Stimulated activated naive CD8-positive, alpha-beta T cell treated with anti-CD3 and anti-CD28 coated beads, Interleukin-15, Interleukin-2, amounts not matched to agents 100 ng/mL and 50 ng/mL, for 24 hours (primary cell): ENCODE results near the gene CALB2.

Experiments used
- H3K27ac Mint-ChIP-seq: one replicate; pipeline ENCODE4 v1.8.0; 2021; ENCODE audit warnings: mild to moderate bottlenecking, mixed read lengths
- H3K27me3 Mint-ChIP-seq: one replicate; pipeline ENCODE4 v1.8.0; 2021; ENCODE audit warnings: mixed read lengths
- H3K36me3 Mint-ChIP-seq: one replicate; pipeline ENCODE4 v1.8.0; 2021; ENCODE audit warnings: low read depth, mixed read lengths
- H3K4me1 Mint-ChIP-seq: one replicate; pipeline ENCODE4 v1.8.0; 2021; ENCODE audit warnings: low read depth, mixed read lengths
- H3K4me3 Mint-ChIP-seq: one replicate; pipeline ENCODE4 v1.8.0; 2021; ENCODE audit warnings: mild to moderate bottlenecking, mixed read lengths
- H3K9me3 Mint-ChIP-seq: one replicate; pipeline ENCODE4 v1.8.0; 2021; ENCODE audit warnings: mixed read lengths

The CALB2 gene

GRCh38 chr16:71423865-71424264, 65.3 kb downstream of the CALB2 start:
- Mint-ChIP-seq H3K27ac (no peak overlapping the region), H3K4me1 (peaks cover 6% of the 10 kb centered on the region), H3K27me3 (peaks cover 48% of the 10 kb centered on the region), H3K9me3 (no peaks in the 10 kb centered on the region), H3K4me3 (no peak overlapping the region), H3K36me3 (no peaks in the 10 kb centered on the region)

- H3K27ac Mint-ChIP-seq: no peak overlapping the region
- peaks cover 52% of the 10 kb centered on the region for H3K27me3 Mint-ChIP-seq
- no peaks in the 10 kb centered on the region for H3K36me3 Mint-ChIP-seq
- H3K9me3 Mint-ChIP-seq: no peaks in the 10 kb centered on the region
- H3K4me3 Mint-ChIP-seq: no peak overlapping the region
- H3K4me1 Mint-ChIP-seq: peaks cover 6% of the 10 kb centered on the region
Observed at GRCh38 chr16:71424626-71425025, 66.1 kb downstream of the CALB2 start.

- H3K4me3 Mint-ChIP-seq: no peak overlapping the region
- H3K27ac Mint-ChIP-seq: no peak overlapping the region
- H3K36me3 Mint-ChIP-seq: no peaks in the 10 kb centered on the region
- peaks cover 6% of the 10 kb centered on the region for H3K4me1 Mint-ChIP-seq
- peaks cover 54% of the 10 kb centered on the region for H3K27me3 Mint-ChIP-seq
- no peaks in the 10 kb centered on the region for H3K9me3 Mint-ChIP-seq
Observed at GRCh38 chr16:71425746-71426068, 67.2 kb downstream of the CALB2 start.

- peaks cover 6% of the 10 kb centered on the region for H3K4me1 Mint-ChIP-seq
- H3K27me3 Mint-ChIP-seq: peaks cover 56% of the 10 kb centered on the region
- no peaks in the 10 kb centered on the region for H3K36me3 Mint-ChIP-seq
- H3K27ac Mint-ChIP-seq: peak overlapping the region; percentile 52
- peak overlapping the region; percentile 41 for H3K4me3 Mint-ChIP-seq
- H3K9me3 Mint-ChIP-seq: no peaks in the 10 kb centered on the region
Observed at GRCh38 chr16:71426069-71426879, 67.8 kb downstream of the CALB2 start.

DNA sequence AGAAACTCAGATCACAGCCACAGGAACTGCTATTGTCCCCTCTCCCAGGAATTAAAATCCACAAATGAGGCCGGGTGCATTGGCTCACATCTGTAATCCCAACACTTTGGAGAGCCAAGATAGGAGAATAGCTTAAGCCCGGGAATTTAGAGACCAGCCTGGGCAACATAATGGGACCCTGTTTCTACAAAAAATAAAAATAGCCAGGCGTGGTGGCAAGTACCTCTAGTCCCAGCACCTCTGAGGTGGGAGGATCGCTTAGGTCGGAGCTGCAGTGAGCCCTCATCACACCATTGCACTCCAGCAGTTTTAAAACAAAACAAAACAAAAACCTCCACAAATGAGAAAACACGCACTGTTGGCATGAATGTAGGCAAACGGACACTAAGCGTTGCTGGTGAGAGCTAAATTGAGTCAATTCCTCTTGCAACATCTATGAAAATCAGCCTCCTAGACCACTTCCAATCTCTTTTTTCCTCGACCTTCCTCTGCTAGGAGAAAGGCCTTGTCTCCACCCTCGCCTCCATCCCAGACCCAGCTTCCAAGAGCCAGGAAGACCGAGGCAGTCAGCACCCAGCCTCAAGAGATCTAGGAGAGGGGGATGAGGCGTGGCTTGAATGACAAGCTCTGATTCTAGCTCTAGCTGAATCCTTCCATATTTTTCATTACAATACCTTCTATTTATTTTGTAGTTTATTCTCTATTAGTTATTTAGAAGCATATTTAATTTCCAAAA, 68.5 kb downstream of the CALB2 start:
- Mint-ChIP-seq H3K27me3 (peaks cover 56% of the 10 kb centered on the region), H3K4me1 (peaks cover 6% of the 10 kb centered on the region), H3K36me3 (no peaks in the 10 kb centered on the region), H3K27ac (no peak overlapping the region), H3K9me3 (no peaks in the 10 kb centered on the region), H3K4me3 (no peak overlapping the region)

DNA sequence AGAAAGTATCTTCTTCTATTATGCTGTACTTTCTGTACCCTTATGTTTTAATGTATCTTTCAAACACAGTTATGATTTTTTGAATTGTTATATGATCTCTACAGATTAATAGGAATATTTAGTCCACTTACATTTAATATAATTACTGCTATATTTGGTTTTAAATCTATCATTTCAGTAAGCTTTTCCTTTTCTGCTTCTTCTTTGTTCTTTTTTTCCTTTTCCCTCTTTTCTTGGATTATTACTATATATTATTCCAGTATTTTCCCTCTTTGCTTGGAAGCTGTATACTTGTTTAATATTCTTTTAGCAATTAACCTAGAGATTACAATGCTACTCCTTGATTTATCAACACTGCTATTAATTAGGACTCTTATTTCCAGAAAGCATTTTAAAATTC, 69.9 kb downstream of the CALB2 start:
- Mint-ChIP-seq H3K27me3 (peaks cover 49% of the 10 kb centered on the region), H3K4me1 (peaks cover 6% of the 10 kb centered on the region)

DNA sequence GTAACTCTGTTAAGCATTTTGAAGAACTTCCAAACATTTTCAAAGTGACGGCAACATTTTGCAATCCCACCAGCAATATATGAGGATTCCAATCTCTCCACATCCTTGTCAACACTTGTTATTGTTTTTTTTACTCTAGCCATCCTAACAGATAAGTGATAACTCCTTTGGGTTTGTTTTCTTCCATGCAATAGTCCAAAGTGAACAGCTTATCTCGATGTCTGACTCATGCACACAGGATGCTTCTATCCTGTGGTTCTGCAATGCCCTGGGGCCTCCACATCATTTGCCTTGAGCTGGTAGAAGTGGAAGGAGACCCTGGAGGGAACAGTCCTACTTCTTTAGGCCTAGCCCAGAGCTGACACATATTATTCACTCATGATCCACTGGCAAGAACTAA, 70.4 kb downstream of the CALB2 start:
- Mint-ChIP-seq H3K9me3 (no peaks in the 10 kb centered on the region), H3K4me1 (peaks cover 6% of the 10 kb centered on the region), H3K36me3 (no peaks in the 10 kb centered on the region), H3K4me3 (no peak overlapping the region), H3K27ac (no peak overlapping the region), H3K27me3 (peaks cover 48% of the 10 kb centered on the region)

More for the DNA sequence above, 69.9 kb downstream of the CALB2 start:
- H3K4me3 Mint-ChIP-seq: no peak overlapping the region
- H3K36me3 Mint-ChIP-seq: no peaks in the 10 kb centered on the region
- no peaks in the 10 kb centered on the region for H3K9me3 Mint-ChIP-seq
- no peak overlapping the region for H3K27ac Mint-ChIP-seq

GRCh38 chr16:71429581-71429980, 71.1 kb downstream of the CALB2 start:
- no peak overlapping the region for H3K4me3 Mint-ChIP-seq
- no peaks in the 10 kb centered on the region for H3K9me3 Mint-ChIP-seq
- peaks cover 6% of the 10 kb centered on the region for H3K4me1 Mint-ChIP-seq
- H3K27me3 Mint-ChIP-seq: peaks cover 43% of the 10 kb centered on the region
- H3K36me3 Mint-ChIP-seq: no peaks in the 10 kb centered on the region
- H3K27ac Mint-ChIP-seq: no peak overlapping the region

- H3K4me1 Mint-ChIP-seq: peaks cover 6% of the 10 kb centered on the region
- H3K27me3 Mint-ChIP-seq: peaks cover 34% of the 10 kb centered on the region
- H3K9me3 Mint-ChIP-seq: no peaks in the 10 kb centered on the region
- H3K27ac Mint-ChIP-seq: no peak overlapping the region
- no peak overlapping the region for H3K4me3 Mint-ChIP-seq
- no peaks in the 10 kb centered on the region for H3K36me3 Mint-ChIP-seq
Observed at GRCh38 chr16:71430744-71431143, 72.2 kb downstream of the CALB2 start.

GRCh38 chr16:71431176-71431575, 72.7 kb downstream of the CALB2 start:
- no peaks in the 10 kb centered on the region for H3K36me3 Mint-ChIP-seq
- H3K9me3 Mint-ChIP-seq: no peaks in the 10 kb centered on the region
- H3K27me3 Mint-ChIP-seq: peaks cover 31% of the 10 kb centered on the region
- no peak overlapping the region for H3K4me3 Mint-ChIP-seq
- no peak overlapping the region for H3K27ac Mint-ChIP-seq
- peaks cover 3% of the 10 kb centered on the region for H3K4me1 Mint-ChIP-seq

DNA sequence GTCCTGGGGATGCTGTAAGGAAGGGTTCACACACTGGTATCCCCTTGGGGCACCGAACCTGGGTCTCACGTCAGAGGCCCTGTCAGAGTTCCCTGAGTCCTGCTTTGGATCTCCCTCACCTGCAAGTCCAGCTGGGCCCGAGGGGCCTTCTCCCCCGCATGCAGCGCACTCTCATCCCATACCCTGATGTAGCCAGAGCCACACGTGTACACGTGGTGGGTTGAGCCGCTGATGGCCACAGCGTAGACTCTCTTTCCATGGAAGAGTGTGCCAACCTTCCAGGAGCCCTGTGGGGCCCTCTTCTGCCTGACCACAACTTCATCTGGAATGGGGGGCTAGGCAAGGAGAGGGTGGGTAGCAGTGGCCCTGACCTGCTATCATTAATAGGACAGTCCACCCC, 73.5 kb downstream of the CALB2 start:
- Mint-ChIP-seq H3K4me1 (no peaks in the 10 kb centered on the region), H3K9me3 (no peaks in the 10 kb centered on the region), H3K27me3 (peaks cover 26% of the 10 kb centered on the region), H3K36me3 (no peaks in the 10 kb centered on the region), H3K27ac (no peak overlapping the region), H3K4me3 (no peak overlapping the region)

DNA sequence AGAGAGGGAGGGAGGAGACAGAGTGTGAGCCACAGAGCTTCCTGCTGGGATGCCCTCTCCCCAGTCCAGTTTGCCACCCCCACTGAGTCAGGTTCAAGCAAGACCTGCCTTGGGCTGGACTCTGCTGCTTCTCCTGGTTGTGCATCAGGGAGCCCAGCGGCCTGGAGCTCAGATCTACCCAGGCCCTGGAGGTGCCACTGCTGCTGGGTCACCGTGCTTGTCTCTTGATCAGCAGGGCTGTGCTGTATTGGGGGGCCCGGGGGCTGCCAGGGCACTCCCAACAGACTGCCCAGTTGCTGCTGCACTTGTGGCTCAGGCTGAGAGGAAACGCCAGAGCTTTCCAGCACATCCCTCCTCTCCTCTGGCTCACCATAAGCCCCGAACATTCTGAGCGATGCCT, 74.4 kb downstream of the CALB2 start:
- no peaks in the 10 kb centered on the region for H3K36me3 Mint-ChIP-seq
- no peaks in the 10 kb centered on the region for H3K4me1 Mint-ChIP-seq
- no peaks in the 10 kb centered on the region for H3K9me3 Mint-ChIP-seq
- H3K4me3 Mint-ChIP-seq: no peak overlapping the region
- peaks cover 29% of the 10 kb centered on the region for H3K27me3 Mint-ChIP-seq
- H3K27ac Mint-ChIP-seq: no peak overlapping the region

- Mint-ChIP-seq H3K9me3 (no peaks in the 10 kb centered on the region), H3K27me3 (peaks cover 29% of the 10 kb centered on the region), H3K4me1 (no peaks in the 10 kb centered on the region), H3K36me3 (no peaks in the 10 kb centered on the region), H3K27ac (no peak overlapping the region), H3K4me3 (no peak overlapping the region)
Observed at GRCh38 chr16:71436473-71436872, 78.0 kb downstream of the CALB2 start.

DNA sequence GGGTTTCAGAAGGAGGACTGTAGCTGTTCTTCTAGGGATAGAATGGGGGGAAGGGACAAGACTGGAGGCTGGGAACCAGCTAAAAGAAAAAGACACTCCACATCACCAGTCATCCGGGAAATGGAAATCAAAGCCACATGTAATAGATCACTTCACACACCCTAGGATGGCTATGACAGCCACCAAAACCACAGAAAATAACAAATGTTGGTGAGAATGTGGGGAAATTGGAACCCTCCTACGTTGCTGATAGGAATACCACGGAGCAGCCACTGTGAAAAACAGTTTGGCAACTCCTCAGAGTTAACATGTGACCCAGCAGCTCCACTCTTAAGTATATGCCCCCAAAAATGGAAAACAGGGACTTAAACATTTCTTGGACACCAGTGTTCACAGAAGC, 81.0 kb downstream of the CALB2 start:
- H3K4me3 Mint-ChIP-seq: no peak overlapping the region
- no peak overlapping the region for H3K27ac Mint-ChIP-seq
- peaks cover 8% of the 10 kb centered on the region for H3K9me3 Mint-ChIP-seq
- peaks cover 29% of the 10 kb centered on the region for H3K27me3 Mint-ChIP-seq
- no peaks in the 10 kb centered on the region for H3K36me3 Mint-ChIP-seq
- H3K4me1 Mint-ChIP-seq: no peaks in the 10 kb centered on the region
